Left lung (tissue), 10 donors: ENCODE results near the gene TMEM91. TPM values are rescaled to one million over a fixed set of nuclear protein-coding genes. Genes with fewer than 3 reads are reported as not detected.
"Not testable (repeated sequence)": the region's sequence is repeated elsewhere in the genome, so short reads cannot be mapped to it uniquely, and the experiment has no call there.

Source experiments
- ATAC-seq: fragments of 200-7000 bp; cut with Tn5 transposase; one replicate; pipeline ENCODE4 v1.9.1; 2020; ENCODE audit warnings: moderate library complexity
- DNase-seq, 4 donors: peaks; one replicate each; pipeline ENCODE4 v3.0.0-alpha.2; 2013 to 2020
- H3K27ac ChIP-seq, 2 donors: fragments of 200-600 bp; sonication (generic) in 1 of 2; one replicate each; pipeline versions ENCODE4 v1.5.0 to v1.8.0; 2020 to 2021
- H3K27me3 ChIP-seq, 2 donors: fragments of 200-600 bp; sonication (generic) in 1 of 2; one replicate each; pipeline versions ENCODE4 v1.5.0 to v1.8.0; 2020 to 2021
- H3K36me3 ChIP-seq, 2 donors: fragments of 200-600 bp; sonication (generic) in 1 of 2; one replicate each; pipeline versions ENCODE4 v1.5.0 to v1.8.0; 2020 to 2021
- H3K4me1 ChIP-seq, 2 donors: fragments of 200-600 bp; one replicate each; pipeline ENCODE4 v1.8.0; 2021
- H3K4me3 ChIP-seq, 2 donors: fragments of 200-600 bp; sonication (generic) in 1 of 2; one replicate each; pipeline versions ENCODE4 v1.5.0 to v1.8.0; 2020 to 2021; ENCODE audit warnings: mild to moderate bottlenecking in 1 of 2
- H3K9me3 ChIP-seq, 2 donors: fragments of 200-600 bp; sonication (generic) in 1 of 2; one replicate each; pipeline versions ENCODE4 v1.5.0 to v1.8.0; 2020 to 2021
- CTCF ChIP-seq, 2 donors: fragments of 200-600 bp; sonication (generic) in 1 of 2; IDR thresholded peaks; one replicate each; pipeline versions ENCODE4 v1.5.0 to v1.8.0; 2021; ENCODE audit warnings: antibody characterized with exemption in 2 of 2
- intact Hi-C, 2 donors: fragments of 100-400 bp; cut with DNase I; formaldehyde crosslinking; loops; one replicate each; pipeline versions ENCODE4 v1.11.2 to v1.14.2; 2022
- polyA plus RNA-seq, 6 donors: library from polyadenylated mRNA; unstranded; fragments of 120-200 nt; gene quantifications; one replicate each; pipeline ENCODE4 v1.2.1, GENCODE V29; 2013; ENCODE audit not compliant: insufficient read length in 6 of 6
- total RNA-seq, 2 donors: library from RNA; stranded (reverse); fragmentation: NEBNext Ultra II Directional; extraction: Animal tissue kit (Norgen Biotek cat#: 25700); gene quantifications; one replicate each; pipeline ENCODE4 v1.2.1, GENCODE V29; 2021
- donor health status: DM: no; HTN: yes; CAD: no.
- donor health status: DM: no; HTN: no; CAD: no.

The TMEM91 gene
- total and polyA plus RNA-seq, 8 donors: 10.1 to 22.0 (median 17.1) TPM

GRCh38 chr19:41363753-41364523 lies 12.4 kb upstream of the TMEM91 start, which contains the start of gene B9D2:
B9D2 (minus strand) TSS chr19:41364149; CDS start chr19:41363519, 630 bp downstream.
- intact Hi-C loops: no loop called here
- Histone ChIP-seq H3K27ac (peak within 1 kb of the TSS; percentile 98 to 99), H3K9me3 (no peaks in the 10 kb centered on the region), H3K4me3 (peak within 1 kb of the TSS; percentile 53 to 58), H3K36me3 (no peaks in the 10 kb centered on the region), H3K4me1 (peaks cover 17 to 59% of the 10 kb centered on the region in 2 donors), H3K27me3 (no peaks in the 10 kb centered on the region)
- ATAC-seq (peak; percentile 94), DNase-seq (peak; percentile 97 to 99 (median 99))
- no peak for TF ChIP-seq CTCF (IDR thresholded peaks at IDR 0.05)

- H3K27ac ChIP-seq: peak overlapping the region; percentile 98 to 99
- no peak for ATAC-seq
- peak overlapping the region; percentile 53 to 58 for H3K4me3 ChIP-seq
- H3K36me3 ChIP-seq: no peaks in the 10 kb centered on the region
- peaks cover 17 to 67% of the 10 kb centered on the region in 2 donors for H3K4me1 ChIP-seq
- no peak for TF ChIP-seq CTCF (IDR thresholded peaks at IDR 0.05)
- intact Hi-C loops: no loop called here
- H3K27me3 ChIP-seq: no peaks in the 10 kb centered on the region
- no peak for DNase-seq
- no peaks in the 10 kb centered on the region for H3K9me3 ChIP-seq
These were observed 11.6 kb upstream of the TMEM91 start for GRCh38 chr19:41364524-41365391.

GRCh38 chr19:41366089-41366488 lies 10.2 kb upstream of the TMEM91 start:
- H3K9me3 ChIP-seq: no peaks in the 10 kb centered on the region
- TF ChIP-seq CTCF (IDR thresholded peaks at IDR 0.05): no peak
- H3K4me3 ChIP-seq: no peak overlapping the region
- H3K27ac ChIP-seq: peak overlapping the region in 1 of 2 donors; percentile 99
- DNase-seq: no peak
- no peak for ATAC-seq
- intact Hi-C loops: no loop called here
- H3K36me3 ChIP-seq: no peaks in the 10 kb centered on the region
- peaks cover 17 to 71% of the 10 kb centered on the region in 2 donors for H3K4me1 ChIP-seq
- no peaks in the 10 kb centered on the region for H3K27me3 ChIP-seq

- intact Hi-C loops: no loop called here
- no peak for DNase-seq
- ATAC-seq: peak; percentile 8
- Histone ChIP-seq H3K4me1 (peaks cover 16 to 63% of the 10 kb centered on the region in 2 donors), H3K36me3 (no peaks in the 10 kb centered on the region), H3K4me3 (no peak overlapping the region), H3K27me3 (no peaks in the 10 kb centered on the region), H3K9me3 (no peaks in the 10 kb centered on the region), H3K27ac (peak overlapping the region; percentile 56 to 90)
- TF ChIP-seq CTCF (IDR thresholded peaks at IDR 0.05): no peak
These were observed 8.5 kb upstream of the TMEM91 start for GRCh38 chr19:41367848-41368301.

GRCh38 chr19:41369769-41370168 lies 6.6 kb upstream of the TMEM91 start:
- Histone ChIP-seq H3K36me3 (no peaks in the 10 kb centered on the region), H3K27me3 (no peaks in the 10 kb centered on the region), H3K27ac (no peak overlapping the region), H3K4me1 (peaks cover 12 to 61% of the 10 kb centered on the region in 2 donors), H3K9me3 (no peaks in the 10 kb centered on the region), H3K4me3 (no peak overlapping the region)
- DNase-seq (no peak), ATAC-seq (no peak)
- TF ChIP-seq CTCF (IDR thresholded peaks at IDR 0.05): no peak
- intact Hi-C loops: no loop called here

GRCh38 chr19:41371119-41371518 lies 5.2 kb upstream of the TMEM91 start:
- H3K27ac ChIP-seq, H3K9me3 ChIP-seq, H3K4me3 ChIP-seq, DNase-seq, intact Hi-C loops, ATAC-seq, H3K27me3 ChIP-seq, H3K36me3 ChIP-seq: not testable (repeated sequence)
- peaks cover 9 to 56% of the 10 kb centered on the region in 2 donors for H3K4me1 ChIP-seq
